ENCODE results near the gene COL5A1.

COL5A1 gene

DNA sequence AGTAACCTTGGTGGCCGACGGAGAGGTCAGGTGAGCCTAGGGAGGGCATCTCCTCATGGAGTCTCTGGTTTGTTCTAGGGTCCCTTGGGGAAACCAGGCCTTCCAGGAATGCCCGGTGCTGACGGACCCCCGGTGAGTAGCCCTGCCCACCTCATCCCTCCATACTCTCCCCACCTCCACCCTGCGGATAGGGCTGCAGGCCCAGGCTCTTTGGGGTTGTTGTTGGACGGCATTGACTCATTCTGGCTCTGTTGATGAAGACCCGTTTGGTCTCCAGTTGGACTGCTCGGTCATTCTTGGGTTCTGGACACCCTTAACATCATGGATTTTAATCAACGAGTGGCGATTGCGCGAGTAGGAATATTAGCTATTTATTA is 126.7 kb downstream of the COL5A1 start:
- no peaks in the 10 kb centered on the region for H3K79me2 ChIP-seq (ENCODE audit: insufficient read depth, low read length)
- no peak overlapping the region for H2AFZ ChIP-seq (ENCODE audit: low read length)
- H3K9me2 ChIP-seq (ENCODE audit: low read depth, low read length) = no peaks in the 10 kb centered on the region
- no peaks in the 10 kb centered on the region for H3F3A ChIP-seq (ENCODE audit: insufficient read depth, low read length)
- no peaks in the 10 kb centered on the region for H3K36me3 ChIP-seq (ENCODE audit: insufficient read depth, low read length)
- no peak overlapping the region for H3K27ac ChIP-seq (ENCODE audit: low read depth, low read length, poor library complexity, severe bottlenecking)
- no peak overlapping the region for H3K4me2 ChIP-seq (ENCODE audit: low read length)
- no peak overlapping the region for H3K4me3 ChIP-seq (ENCODE audit: low read depth, low read length, poor library complexity, severe bottlenecking)
- no peaks in the 10 kb centered on the region for H3K9me3 ChIP-seq (ENCODE audit: low read length)
- H3K9ac ChIP-seq (ENCODE audit: low read length) = no peak overlapping the region
- peaks cover 6% of the 10 kb centered on the region; the same call in 1 of the 2 replicates for H3K27me3 ChIP-seq (ENCODE audit: insufficient read depth, low read length)
- no peaks in the 10 kb centered on the region for H3K4me1 ChIP-seq (ENCODE audit: insufficient read depth, low read length, severe bottlenecking)
- TF ChIP-seq, protein P1, sequence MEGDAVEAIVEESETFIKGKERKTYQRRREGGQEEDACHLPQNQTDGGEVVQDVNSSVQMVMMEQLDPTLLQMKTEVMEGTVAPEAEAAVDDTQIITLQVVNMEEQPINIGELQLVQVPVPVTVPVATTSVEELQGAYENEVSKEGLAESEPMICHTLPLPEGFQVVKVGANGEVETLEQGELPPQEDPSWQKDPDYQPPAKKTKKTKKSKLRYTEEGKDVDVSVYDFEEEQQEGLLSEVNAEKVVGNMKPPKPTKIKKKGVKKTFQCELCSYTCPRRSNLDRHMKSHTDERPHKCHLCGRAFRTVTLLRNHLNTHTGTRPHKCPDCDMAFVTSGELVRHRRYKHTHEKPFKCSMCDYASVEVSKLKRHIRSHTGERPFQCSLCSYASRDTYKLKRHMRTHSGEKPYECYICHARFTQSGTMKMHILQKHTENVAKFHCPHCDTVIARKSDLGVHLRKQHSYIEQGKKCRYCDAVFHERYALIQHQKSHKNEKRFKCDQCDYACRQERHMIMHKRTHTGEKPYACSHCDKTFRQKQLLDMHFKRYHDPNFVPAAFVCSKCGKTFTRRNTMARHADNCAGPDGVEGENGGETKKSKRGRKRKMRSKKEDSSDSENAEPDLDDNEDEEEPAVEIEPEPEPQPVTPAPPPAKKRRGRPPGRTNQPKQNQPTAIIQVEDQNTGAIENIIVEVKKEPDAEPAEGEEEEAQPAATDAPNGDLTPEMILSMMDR (IDR thresholded peaks at IDR 0.05; ENCODE audit: low read length) = no peak
- no peak for TF ChIP-seq EZH2 (IDR thresholded peaks at IDR 0.05; ENCODE audit: borderline replicate concordance, low read length)
- no peaks in the 10 kb centered on the region for H4K20me1 ChIP-seq (ENCODE audit: insufficient read depth, low read length)

DNA sequence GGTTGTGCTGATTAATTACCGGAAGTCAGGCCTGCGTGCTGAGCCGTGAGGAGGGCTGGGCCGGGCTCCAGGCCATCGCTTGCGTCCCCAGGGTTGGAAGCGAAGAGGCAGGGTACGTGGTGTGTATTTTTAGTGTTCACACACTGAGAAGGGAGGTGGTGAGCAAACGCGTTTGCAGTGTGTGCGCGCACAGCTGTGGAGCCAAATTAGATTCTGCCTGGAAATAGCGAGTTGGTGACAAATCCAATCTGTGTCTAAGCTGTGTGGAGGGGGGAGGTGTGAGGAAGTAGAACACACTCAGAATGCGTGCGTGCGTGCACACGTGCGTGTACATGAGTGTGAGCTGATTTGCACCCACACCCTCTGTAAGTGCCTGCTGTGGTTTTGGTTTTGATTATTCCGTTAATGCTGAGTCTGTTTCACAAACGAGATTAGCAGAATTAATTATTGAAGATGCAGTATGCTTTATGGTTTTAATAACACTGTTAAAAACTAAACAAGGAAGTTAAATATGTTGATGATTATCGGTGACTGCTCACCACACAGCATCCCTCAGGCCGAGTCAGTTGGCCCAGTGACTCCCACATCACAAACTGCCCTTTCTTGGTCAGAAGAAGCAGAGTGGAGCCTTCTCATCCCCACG is 127.2 kb downstream of the COL5A1 start:
- no peaks in the 10 kb centered on the region for H3K36me3 ChIP-seq (ENCODE audit: insufficient read depth, low read length)
- no peaks in the 10 kb centered on the region for H3K9me3 ChIP-seq (ENCODE audit: low read length)
- no peaks in the 10 kb centered on the region for H3F3A ChIP-seq (ENCODE audit: insufficient read depth, low read length)
- H4K20me1 ChIP-seq (ENCODE audit: insufficient read depth, low read length) = no peaks in the 10 kb centered on the region
- no peak overlapping the region for H3K9ac ChIP-seq (ENCODE audit: low read length)
- no peak overlapping the region for H3K4me3 ChIP-seq (ENCODE audit: low read depth, low read length, poor library complexity, severe bottlenecking)
- no peak overlapping the region for H2AFZ ChIP-seq (ENCODE audit: low read length)
- H3K4me1 ChIP-seq (ENCODE audit: insufficient read depth, low read length, severe bottlenecking) = no peaks in the 10 kb centered on the region
- H3K27ac ChIP-seq (ENCODE audit: low read depth, low read length, poor library complexity, severe bottlenecking) = no peak overlapping the region
- no peaks in the 10 kb centered on the region for H3K9me2 ChIP-seq (ENCODE audit: low read depth, low read length)
- no peak overlapping the region for H3K4me2 ChIP-seq (ENCODE audit: low read length)
- peaks cover 6% of the 10 kb centered on the region; the same call in 1 of the 2 replicates for H3K27me3 ChIP-seq (ENCODE audit: insufficient read depth, low read length)
- H3K79me2 ChIP-seq (ENCODE audit: insufficient read depth, low read length) = no peaks in the 10 kb centered on the region
- TF ChIP-seq EZH2 (IDR thresholded peaks at IDR 0.05; ENCODE audit: borderline replicate concordance, low read length) = no peak
- TF ChIP-seq, protein P1 (IDR thresholded peaks at IDR 0.05; ENCODE audit: low read length) = no peak

DNA sequence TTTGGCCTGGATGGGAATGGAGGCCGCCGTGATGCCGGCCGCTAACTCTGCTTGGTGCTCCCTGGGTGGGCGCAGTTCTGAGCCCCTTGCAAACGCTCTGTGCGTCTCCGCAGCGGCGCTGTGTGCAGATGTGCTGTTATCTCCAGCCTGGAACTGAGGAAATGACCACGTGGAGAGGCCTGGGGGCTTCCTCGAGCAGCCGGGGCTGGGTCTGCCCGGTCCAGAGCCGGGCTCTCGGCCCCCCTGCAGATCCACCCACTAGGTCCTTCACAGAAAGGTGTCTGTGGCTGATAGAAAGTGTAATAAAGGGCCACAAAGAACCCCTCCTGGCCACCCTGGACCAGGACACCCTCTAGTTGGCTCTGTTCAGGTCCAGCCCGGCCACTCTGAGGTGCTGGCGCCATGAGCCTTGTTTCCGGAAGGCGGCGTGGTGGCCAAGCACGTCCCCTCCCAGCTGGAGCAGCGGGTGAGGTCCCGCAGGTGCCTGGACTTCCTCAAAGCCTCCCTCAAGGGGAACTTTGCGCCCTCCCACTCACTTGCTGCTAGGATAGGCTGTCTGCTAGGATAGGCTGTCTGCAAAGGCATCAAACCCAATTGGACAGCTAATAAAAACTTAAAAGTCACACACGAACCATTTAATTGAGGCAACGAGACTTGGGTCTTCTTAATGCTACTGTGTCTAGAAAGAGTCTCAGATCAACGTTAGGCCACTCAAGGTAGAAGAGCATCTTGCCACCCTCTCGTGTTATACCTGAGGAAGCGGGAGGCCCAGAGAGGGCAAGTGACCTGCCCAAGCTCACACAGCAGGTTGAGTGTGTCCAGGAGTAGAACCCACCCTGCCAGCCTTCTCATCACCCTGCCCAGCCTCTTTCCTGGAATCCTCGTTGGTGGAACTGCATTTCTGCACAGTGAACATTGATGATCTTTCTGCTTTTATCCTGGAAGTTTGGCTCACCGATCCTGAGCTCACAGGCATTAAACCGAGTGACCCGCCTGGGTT is 129.7 kb downstream of the COL5A1 start:
- no peaks in the 10 kb centered on the region for H3K36me3 ChIP-seq (ENCODE audit: insufficient read depth, low read length)
- no peak overlapping the region for H2AFZ ChIP-seq (ENCODE audit: low read length)
- H4K20me1 ChIP-seq (ENCODE audit: insufficient read depth, low read length) = no peaks in the 10 kb centered on the region
- H3K79me2 ChIP-seq (ENCODE audit: insufficient read depth, low read length) = no peaks in the 10 kb centered on the region
- no peaks in the 10 kb centered on the region for H3K9me3 ChIP-seq (ENCODE audit: low read length)
- H3K4me1 ChIP-seq (ENCODE audit: insufficient read depth, low read length, severe bottlenecking) = no peaks in the 10 kb centered on the region
- H3K9ac ChIP-seq (ENCODE audit: low read length) = no peak overlapping the region
- H3K27me3 ChIP-seq (ENCODE audit: insufficient read depth, low read length) = peaks cover 6% of the 10 kb centered on the region; the same call in 1 of the 2 replicates
- H3K4me2 ChIP-seq (ENCODE audit: low read length) = no peak overlapping the region
- TF ChIP-seq, protein P1 (IDR thresholded peaks at IDR 0.05; ENCODE audit: low read length) = no peak
- no peak for TF ChIP-seq EZH2 (IDR thresholded peaks at IDR 0.05; ENCODE audit: borderline replicate concordance, low read length)
- no peaks in the 10 kb centered on the region for H3K9me2 ChIP-seq (ENCODE audit: low read depth, low read length)
- no peak overlapping the region for H3K4me3 ChIP-seq (ENCODE audit: low read depth, low read length, poor library complexity, severe bottlenecking)
- no peak overlapping the region for H3K27ac ChIP-seq (ENCODE audit: low read depth, low read length, poor library complexity, severe bottlenecking)
- H3F3A ChIP-seq (ENCODE audit: insufficient read depth, low read length) = no peaks in the 10 kb centered on the region

All from OCI-LY1 (cell line).